Hematopoietic multipotent progenitor cell treated with erythropoietin and hydrocortisone succinate and interleukin-3 and kit ligand, for 6 days (in vitro differentiated cells): ENCODE measurements around the gene IL20.
"Not testable (repeated sequence)": the region's sequence is repeated elsewhere in the genome, so short reads cannot be mapped to it uniquely, and the experiment has no call there.

Experiments
- DNase-seq: peaks from one replicate; pipeline ENCODE4 v3.0.0-alpha.2; 2015

The IL20 gene

DNA sequence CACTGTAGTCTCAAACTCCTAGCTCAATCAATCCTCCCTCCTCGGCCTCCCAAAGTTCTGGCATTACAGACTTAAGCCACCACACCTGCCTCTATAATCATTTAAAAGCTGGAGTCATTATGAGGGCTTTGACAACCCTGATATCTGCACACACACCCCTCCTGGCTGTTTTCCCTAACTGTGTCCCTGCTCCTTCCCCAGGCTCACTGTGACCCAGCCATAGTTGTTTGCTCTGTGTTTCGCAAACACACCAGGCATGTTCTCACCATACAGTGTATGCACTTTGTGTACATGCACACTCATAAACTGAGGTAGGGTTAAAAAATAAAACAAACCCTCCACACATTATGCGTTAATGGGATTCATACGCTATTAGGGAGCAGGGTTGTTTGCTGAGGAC lies 21.8 kb upstream of the IL20 start:
- DNase-seq, result no peak

DNA sequence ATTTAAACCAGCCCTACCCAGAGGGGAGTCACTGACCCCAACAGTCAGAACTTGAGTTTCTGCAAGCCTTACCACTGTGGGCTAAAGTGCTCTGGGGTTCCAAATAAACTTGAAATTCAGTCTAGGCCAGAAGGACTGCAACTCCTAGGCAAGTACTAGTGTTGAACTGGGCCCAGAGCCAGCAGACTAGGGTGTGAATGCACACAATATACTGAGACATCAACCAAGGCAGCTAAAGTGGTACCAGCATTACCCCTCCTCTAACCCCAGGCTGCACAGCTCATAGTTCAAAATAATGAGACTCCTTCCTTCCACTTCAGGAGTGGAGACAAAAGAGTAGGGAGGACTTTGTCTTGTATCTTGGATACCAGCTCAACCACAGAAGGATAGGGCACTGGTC lies 18.9 kb upstream of the IL20 start:
- DNase-seq, result peak; percentile 69

DNA sequence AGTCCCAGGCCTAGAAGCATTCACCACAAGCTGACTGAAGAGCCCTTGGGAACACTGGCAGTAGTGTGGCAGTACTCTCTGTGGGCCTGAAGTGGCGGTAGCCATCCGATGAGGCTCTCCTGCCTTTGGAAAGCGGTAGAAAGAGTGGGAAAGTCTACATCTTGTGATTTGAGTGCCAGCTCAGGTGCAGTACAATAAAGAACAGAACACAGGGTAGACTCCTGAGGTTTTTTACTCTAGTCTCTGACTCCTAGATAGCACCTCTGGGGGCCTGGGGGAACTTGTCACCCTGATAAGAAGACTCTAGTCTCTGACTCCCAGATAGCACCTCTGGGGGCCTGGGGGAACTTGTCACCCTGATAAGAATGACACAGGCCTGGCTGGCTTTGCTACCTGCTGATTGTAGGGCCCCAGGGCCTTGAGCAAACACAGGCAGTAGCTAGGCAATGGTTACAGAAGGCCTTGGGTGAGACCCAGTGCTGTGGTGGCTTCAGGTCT lies 18.0 kb upstream of the IL20 start:
- DNase-seq, result peak; percentile 93

DNA sequence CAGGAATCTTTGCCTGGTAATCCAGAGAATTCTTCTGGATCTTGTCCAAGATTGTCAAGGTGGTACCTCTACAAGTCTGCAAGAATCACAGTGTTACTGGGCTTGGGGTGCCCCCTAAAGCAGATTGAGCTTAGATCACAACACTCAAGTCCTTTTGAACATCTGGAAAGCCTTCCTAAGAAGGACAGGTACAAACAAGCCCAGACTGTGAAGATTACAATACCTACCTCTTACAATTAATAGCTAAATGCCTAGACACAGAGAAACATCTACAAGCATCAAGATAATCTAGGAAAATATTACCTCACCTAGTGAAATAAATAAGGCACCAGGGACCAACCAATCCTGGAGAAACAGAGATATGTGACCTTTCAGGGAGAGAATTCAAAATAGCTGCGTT lies 17.5 kb upstream of the IL20 start:
- no peak for DNase-seq

DNA sequence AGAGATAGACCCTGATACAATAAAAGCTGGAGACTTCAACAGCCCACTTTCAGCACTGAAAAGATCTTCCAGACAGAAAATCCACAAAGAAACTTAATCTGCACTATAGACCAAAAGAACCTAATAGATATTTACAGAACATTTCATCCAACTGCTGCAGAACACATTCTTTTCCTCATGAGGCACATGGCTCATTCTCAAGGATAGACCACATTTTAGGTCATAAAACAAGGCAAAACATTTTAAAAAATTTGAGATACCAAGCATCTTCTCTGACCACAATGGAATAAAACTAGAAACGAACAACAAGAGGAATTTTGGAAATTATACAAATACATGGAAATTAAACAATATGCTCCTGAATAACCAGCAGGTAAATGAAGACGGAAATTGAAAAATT lies 15.0 kb upstream of the IL20 start:
- no peak for DNase-seq

DNA sequence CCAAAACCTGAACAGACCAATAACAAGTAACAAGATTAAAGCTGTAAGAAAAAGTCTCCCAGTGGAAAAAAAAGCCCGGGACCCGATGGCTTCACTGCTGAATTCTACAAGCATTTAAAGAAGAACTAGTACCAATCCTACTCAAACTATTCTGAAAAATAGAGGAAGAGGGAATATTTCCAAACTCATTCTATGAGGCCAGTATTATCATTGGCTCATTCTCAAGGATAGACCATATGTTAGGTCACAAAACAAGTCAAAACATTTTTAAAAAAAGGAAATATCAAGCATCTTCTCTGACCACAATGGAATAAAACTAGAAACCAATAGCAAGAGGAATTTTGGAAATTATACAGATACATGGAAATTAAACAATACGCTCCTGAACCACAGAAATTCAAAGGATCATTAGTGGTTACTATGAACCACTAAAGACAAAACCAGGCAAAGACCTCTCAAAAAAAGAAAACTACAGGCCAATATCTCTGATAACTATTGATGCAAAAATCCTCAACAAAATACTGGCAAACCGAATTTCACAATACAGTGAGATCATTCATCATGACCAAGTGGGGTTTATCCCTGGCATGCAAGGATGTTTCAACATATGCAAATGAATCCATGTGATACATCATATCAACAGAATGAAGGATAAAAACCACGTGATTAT lies 13.9 kb upstream of the IL20 start:
- DNase-seq, result no peak

DNA sequence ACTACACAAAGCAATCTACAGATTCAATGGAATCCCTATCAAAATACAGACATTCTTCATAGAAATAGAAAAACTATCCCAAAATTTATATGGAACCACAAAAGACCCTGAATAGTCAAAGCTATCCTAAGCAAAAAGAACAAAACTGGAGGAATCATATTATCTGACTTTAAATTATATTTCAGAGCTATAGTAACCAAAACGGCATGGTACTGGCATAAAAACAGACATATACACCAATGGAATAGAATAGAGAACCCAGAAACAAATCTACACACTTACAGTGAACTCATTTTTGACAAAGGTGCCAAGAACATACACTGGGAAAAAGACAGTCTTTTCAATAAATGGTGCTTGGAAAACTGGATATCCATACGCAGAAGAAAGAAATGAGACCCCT lies 12.8 kb upstream of the IL20 start:
- DNase-seq, result not testable (repeated sequence)

DNA sequence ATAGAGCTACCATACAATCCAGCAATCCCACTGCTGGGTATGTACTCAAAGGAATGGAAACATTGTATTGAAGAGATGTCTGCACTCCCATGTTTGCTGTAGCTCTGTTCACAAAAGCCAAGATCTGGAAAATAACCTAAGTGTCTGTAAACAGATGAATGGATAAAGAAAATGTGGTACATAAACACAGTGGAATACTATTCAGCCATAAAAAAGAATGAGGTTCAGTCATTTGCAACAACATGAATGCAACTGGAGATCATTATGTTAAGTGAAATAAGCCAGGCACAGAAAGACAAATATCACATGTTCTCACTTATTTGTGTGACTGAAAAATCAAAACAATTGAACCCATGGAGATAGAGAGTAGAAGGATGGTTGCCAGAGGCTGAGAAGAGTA lies 11.7 kb upstream of the IL20 start:
- DNase-seq, result not testable (repeated sequence)

DNA sequence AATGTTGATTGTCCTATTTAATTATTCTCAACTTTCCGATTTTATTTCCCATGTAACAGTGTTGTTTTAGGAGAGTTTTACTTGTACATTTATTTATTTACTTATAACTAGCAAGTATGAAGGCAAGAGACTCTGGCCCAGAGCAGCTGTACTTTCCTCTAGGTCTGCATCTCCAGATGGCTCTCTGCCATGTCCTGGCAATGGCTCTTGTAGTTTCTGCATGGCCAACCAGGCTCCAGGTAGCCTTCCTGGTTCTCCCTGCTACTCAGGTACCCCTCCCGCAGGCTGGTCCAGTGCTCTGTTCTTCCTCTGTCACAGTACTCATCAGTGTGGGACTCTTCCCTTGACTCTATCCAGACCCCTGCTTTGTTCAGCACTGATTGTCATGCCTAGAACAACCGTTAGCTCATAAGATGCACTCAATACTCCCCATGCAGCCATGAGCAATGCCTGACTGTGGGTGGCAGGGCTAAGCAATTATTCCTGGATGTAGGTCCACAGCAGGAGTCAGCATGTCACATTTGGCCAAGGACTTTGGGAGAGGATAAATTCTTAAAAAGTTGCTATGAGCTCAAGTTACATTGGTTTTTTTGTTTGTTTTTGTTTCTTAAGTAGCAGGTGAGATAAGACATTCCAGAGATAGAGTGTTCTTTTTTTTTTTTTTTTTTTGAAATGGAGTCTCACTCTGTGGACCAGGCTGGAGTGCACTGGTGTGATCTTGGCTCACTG lies 10.9 kb upstream of the IL20 start:
- no peak for DNase-seq

DNA sequence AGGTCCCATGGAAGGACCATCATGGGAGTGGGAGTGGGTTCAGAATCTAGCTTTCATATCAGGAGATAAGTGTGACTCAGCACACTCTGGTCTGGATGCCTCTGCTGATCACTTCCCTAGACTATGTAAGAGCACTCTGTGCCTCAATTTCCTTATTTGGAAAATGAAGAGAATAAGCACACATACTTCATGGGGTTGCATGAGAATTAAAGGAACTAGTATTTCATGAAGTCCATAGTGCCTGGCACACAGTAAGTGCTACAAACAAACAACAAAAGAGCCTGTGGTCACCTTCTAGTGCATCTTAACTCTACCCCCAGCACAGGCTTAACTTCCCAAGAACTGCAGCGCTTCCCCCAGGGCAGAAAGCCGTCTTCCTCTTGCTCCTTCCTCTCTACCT lies 9.6 kb upstream of the IL20 start:
- no peak for DNase-seq

DNA sequence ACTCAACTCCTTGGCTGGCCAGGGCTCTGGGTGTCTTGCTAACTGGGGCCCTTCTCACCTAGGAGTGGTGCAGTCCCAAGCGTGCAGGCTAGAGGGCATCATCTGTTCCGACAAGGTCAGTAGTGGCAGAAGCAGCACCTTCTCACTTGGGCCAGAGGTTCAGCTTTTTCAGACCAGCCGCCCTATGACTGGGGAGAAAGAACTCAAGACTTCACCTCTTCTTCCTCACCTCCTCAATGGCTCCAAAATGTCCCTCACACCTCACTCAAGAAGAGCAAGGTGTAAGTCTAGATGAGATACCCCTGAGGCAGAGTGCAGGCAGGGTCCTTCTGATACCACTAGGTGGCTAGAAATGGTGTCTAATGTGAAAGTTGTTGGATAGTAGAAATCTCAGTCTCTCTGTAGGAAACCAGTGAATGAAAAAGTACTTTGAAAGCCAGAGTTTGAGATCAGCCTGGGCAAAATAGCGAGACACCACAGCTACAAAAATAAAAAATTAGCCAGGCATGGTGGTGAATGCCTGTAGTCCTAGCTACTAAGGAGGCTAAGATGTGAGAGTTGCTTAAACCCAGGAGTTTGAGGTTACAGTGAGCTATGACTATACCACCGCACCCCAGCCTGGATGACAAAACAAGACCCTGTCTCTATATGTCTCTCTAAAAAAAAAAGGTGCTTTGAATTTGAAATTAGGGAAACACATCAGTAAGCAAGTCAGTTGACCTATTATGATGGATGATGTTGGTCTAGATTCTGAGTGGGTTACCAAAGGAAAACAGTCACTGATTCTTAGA lies 8.6 kb upstream of the IL20 start:
- DNase-seq, result peak; percentile 14

DNA sequence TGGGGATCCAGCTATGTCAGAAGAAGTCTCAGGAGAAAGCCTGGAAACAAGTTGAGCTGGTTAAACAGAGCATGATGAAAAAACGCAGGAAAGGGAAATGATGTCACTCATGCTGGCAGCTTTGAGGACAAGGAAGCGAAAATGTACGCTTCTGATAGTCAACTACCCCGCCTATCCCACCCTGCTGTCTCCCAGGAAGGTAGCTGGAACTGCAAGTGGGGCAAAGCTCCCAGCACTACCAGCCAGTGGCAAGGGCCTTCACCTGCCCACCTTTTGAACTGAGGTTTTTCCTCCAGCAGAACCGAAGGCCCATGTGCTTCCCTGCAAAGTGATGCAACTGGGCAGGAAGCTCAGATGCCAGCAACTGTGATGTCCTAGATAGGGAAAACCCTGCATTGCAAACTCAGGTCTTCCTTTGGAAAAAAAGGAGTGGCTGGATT lies 6.3 kb upstream of the IL20 start:
- no peak for DNase-seq

DNA sequence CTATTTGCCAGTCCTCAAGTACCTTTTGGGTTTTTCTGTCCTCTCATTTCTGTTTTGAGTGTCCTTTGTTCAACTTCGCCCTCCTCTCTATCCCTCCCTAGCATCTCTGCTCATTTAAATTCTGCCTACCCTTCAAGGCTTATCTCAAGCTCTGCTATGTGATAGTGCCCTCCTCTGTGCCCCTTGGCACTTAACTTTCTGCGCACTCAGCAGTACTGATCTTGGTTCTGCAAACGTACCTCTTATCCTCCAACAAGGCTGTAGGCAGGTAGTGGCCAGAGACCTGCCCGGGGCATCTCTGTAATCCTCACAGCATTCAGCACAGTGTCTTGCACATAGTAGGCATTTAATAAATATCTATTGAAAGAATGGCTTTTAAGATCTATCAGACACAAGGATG lies 5.3 kb upstream of the IL20 start:
- no peak for DNase-seq

DNA sequence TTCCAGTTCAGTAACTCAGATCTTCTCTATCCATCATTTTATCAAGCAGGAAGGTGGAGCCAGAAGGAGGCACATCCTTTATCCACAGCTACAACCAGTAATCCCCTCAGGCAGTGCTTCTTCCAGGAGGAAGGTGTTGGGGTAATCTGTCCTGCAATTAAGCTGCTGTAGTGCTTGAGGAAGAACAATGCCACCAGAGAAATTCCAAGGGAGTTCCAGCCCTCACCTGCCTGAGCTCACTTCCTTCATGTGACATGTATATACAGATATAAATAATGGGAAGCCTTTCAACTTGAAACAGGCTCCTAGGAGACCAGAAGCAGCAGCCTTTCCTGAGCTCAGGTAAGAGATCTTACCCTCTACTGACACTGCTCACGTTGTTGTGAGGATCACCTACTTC lies 2.2 kb upstream of the IL20 start:
- no peak for DNase-seq

DNA sequence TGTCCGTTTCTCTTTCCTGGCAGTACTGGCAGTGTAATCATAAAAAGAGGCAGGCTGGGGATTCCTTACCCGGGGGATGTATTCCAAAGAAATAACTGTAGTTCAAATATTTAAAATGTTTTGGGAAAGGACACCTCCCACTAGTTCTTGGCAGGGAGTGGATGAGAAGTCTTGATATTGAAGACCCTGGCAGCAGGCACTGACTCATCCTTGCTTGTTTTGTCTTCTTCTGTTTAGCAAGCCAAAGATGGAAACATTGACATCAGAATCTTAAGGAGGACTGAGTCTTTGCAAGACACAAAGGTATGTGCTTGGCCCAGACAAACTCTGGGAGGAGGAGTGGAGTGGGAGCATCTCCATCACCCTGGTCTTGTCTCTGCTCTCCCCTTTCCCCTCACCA lies 639 bp downstream of the IL20 start:
- no peak for DNase-seq

DNA sequence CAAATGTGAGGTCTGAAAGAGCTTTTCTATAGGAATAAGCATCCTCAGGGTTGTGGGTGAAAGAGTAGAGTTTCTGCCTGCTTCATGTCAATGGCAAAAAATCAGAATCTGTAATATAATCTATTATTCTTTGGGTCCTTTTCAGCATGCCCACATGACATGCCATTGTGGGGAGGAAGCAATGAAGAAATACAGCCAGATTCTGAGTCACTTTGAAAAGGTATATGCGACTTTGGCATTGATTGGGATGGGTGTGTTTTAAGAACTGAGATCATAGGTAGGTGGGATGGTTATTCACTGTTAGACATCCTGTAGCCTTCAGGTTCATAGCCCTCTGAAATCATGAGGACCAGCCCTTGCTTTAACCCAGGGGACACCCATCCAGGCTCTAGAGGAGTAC lies 1.8 kb downstream of the IL20 start:
- DNase-seq, result no peak

DNA sequence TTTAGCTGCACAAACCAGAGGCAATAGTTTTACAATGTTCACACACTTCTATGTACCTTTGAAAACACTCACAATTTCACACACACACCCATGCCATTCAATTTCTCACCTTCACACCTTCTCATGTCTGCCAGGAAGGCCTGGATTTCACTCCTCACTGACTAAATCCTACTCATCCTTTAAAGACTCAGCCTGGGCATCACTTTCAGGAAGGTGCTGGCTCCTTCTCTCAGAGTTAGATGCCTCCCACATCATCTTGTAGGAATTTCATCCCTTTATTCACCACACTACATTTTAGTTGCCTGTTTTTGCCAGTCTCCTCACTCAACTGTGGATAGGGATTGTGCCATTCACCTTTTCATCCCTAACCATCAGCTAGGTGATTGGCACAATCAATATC lies 2.3 kb downstream of the IL20 start:
- DNase-seq, result no peak

DNA sequence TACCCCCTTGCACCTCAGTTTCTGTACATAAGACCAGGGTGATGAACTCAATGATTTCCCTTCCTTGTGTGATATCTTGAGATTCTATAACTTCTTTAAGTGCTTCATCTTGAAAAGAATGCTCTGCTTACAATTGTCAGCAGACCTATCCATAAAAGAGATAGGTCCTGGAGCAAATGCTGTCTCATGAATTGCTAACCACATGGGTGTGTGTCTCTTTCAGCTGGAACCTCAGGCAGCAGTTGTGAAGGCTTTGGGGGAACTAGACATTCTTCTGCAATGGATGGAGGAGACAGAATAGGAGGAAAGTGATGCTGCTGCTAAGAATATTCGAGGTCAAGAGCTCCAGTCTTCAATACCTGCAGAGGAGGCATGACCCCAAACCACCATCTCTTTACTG lies 2.8 kb downstream of the IL20 start:
- DNase-seq, result no peak

DNA sequence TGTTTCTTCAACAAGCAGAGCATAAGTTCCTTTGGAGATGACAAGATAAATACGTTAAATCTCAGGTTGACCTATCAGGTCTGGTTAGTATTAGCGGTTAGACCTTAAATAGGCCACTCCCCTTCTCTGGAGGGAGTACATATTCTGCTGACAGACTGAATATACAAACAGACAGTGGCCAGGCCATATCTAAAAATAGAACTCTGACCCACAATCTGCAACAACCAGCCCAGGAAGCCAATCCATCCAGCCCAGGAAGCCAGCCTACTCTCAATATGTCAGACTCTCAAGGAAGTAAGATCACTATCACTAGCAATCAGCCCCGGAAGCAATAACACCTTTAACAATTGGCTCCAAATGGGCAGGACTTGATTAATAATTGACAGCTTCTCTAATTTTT lies 6.7 kb downstream of the IL20 start:
- no peak for DNase-seq

DNA sequence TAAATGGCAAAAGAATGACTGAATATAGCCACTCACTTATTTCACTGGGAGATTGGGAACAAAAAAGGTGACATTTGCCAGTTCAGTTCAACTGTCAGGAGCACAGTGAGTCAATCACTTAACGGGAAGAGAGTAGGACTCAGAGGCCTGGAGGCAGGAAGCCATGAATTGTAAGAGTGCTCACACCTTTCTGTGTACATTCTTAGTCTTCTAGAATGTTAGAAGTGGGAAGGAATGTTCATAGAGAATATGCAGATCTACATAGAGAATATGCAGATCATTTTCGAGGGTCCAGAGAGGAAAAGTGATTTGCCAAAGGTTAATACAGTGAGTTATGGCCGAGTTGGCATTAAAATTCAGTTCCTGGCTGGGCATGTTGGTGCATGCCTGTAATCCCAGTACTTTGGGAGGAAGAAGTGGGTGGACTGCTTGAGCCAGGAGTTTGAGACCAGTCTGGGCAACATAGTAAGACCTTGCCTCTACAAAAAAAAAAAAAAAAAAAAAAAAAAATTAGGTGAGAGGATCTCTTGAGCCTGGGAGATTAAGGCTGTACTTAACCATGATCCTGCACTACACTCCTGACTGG lies 8.3 kb downstream of the IL20 start:
- DNase-seq, result no peak

DNA sequence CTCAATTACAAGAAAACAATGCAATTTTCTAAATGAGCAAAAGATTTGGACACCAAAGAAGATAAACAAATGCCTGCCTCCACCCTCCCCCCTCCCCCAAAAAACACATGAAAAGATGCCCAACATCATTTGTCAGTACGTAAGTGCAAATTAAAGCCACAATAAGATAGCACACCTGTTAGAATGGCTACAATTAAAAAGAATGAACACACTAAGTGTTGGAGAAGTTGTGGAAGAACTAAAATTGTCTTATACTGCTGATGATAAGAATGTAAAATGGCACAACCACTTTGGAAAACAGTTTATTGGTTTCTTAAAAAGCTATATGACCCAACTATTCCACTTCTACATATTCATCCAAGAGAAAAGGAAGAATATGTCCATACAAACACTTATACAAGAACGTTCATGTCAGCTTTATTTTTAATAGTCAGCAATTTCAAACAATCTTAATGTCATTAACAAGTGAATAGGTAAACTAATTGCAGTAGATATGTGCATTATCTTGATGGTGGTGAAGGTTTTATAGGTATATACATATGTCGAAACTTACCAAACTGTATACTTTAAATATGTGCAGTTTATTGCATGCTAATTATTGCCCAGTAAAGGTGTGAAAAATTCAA lies 10.4 kb downstream of the IL20 start:
- no peak for DNase-seq

DNA sequence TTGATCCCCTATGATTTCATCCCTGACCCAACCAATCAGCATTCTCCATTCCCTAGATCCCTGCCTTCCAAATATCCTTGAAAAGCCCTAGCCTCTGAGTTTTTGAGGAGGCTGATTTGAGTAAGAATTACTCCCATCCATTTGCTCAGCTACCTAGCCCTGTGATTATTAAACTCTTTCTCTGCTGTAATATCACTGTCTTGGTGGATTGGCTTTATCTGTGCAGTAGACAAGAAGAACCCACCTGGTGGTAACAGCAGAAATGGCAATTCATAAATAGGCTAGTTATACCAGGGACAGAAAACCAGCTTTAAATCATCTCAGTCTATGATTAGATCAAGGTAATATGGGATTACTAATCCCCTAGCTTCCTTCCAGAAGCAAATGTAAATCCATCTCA lies 13.0 kb downstream of the IL20 start:
- peak; percentile 42 for DNase-seq

DNA sequence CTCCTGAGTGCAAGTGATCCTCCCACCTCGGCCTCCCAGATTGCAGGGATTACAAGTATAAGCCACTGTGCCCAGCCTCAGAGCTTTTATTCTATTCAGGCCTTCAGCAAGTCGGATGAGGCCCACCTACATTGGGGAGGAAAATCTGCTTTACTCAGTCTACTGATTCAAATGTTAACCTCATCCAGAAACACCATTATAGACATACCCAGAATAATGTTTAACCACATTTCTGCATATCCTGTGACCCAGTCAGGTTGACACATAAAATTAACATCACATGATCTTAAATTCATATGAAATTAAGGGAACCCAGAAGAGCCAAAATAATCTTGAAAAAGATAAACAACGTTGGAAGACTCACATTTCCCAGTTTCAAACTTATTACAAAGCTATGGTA lies 14.9 kb downstream of the IL20 start:
- DNase-seq, result no peak
